Activated CD4-positive, CD25-positive, alpha-beta regulatory T cell treated with anti-CD3 and anti-CD28 coated beads, Interleukin-2, amount 50 U/mL, for 16 hours (primary cell): ENCODE measurements around the gene KLHDC7A.

ENCODE experiments used
- DNase-seq: peaks from one replicate; pipeline ENCODE4 v3.0.0-alpha.2; 2020; ENCODE audit warnings: low read depth, low spot score

Gene KLHDC7A

GRCh38 chr1:18473195-18473815 lies 7.4 kb upstream of the KLHDC7A start:
- DNase-seq = no peak

DNA sequence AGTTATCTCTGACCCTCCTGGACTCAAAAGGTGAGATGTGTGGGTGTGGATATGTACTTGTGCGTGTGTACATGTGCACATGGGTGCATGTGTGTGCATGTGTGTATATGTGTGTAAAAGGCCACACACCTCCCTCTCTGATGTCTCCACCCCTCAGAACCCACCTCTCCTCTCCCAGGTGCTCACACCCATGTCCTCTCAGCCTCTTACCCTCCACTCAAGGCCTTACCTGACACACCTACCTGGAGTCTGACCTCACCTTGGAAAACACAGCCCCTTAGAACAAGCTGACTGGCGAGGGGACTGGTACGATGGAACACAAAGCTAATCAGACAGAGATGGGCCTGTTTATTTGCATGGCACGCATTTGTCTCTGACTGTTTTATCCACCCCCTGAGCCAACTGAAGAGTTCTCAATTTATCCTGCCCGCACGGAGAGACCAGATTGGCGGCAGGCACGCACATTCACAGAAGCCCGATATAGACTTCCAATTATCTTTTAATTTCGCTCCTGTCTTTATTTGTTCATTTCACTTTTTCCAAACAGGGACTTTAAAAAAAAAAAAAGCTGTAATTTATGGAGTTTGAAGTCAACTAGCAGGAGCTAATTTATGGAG lies 6.1 kb upstream of the KLHDC7A start:
- DNase-seq = no peak

GRCh38 chr1:18475234-18475905 lies 5.4 kb upstream of the KLHDC7A start:
- no peak for DNase-seq

GRCh38 chr1:18479454-18479853 lies 1.3 kb upstream of the KLHDC7A start:
- no peak for DNase-seq

DNA sequence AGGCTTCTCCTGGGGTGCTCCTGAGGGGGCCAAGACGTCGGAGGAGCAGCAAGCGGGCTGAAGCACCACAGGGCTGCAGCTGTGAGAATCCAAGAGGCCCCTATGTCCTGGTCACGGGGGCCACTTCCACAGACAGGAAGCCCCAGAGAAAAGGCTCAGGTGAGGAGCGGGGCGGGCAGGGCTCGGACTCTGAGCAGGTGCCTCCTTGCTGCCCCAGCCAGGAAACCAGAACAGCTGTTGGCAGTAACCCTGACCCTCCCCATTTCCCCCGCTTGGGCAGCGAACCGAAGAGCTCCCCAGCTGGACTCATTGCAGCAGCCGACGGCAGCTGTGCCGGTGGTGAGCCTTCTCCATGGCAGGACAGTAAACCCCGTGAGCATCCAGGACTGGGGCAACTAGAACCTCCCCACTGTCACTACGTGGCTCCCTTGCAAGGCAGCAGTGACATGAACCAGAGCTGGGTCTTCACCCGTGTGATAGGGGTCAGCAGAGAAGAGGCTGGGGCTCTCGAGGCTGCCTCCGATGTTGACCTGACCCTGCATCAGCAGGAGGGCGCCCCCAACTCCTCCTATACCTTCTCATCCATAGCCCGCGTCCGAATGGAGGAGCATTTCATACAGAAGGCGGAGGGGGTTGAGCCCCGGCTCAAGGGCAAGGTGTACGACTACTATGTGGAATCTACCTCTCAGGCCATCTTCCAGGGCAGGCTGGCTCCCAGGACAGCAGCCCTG lies 625 bp downstream of the KLHDC7A start:
- DNase-seq = no peak

- DNase-seq = no peak
Measured at GRCh38 chr1:18481921-18482701, 1.4 kb downstream of the KLHDC7A start.

DNA sequence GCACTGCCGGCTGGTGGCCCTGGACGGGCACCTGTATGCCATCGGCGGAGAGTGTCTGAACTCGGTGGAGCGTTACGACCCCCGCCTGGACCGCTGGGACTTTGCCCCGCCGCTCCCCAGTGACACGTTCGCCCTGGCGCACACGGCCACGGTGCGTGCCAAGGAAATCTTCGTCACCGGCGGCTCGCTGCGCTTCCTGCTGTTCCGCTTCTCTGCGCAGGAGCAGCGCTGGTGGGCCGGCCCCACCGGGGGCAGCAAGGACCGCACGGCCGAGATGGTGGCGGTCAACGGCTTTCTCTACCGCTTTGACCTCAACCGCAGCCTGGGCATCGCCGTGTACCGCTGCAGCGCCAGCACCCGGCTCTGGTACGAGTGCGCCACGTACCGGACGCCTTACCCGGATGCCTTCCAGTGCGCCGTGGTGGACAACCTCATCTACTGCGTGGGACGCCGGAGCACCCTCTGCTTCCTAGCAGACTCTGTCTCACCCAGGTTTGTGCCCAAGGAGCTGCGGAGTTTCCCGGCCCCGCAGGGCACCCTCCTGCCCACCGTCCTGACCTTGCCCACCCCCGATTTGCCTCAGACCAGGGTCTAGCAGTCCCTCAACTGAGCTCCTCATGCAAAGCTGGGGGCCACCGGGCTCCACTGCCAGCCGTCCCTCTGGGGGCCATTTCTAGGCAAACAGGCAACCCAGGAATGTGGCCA lies 2.1 kb downstream of the KLHDC7A start:
- no peak for DNase-seq

DNA sequence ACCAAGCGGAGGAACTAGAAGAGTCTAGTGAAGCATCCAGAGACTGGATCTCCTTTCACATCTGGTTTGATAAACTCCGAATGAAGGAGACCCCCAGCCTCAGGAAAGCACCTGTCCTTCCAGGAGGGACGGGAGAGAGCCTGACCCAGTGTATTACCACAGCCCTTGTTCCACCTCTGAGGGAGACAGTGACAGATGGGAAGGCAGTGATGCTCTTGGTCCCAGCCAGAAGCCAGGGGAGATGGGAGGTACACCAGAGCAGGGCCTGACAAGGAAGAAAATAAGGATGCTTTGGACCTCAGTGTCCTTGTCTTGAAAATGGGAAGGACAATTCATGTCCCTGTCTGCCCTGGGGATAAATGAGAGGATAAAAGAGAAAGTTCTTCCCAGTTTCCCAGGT lies 3.5 kb downstream of the KLHDC7A start:
- DNase-seq = no peak

- no peak for DNase-seq
Measured at GRCh38 chr1:18484721-18485120, 4.0 kb downstream of the KLHDC7A start.

DNA sequence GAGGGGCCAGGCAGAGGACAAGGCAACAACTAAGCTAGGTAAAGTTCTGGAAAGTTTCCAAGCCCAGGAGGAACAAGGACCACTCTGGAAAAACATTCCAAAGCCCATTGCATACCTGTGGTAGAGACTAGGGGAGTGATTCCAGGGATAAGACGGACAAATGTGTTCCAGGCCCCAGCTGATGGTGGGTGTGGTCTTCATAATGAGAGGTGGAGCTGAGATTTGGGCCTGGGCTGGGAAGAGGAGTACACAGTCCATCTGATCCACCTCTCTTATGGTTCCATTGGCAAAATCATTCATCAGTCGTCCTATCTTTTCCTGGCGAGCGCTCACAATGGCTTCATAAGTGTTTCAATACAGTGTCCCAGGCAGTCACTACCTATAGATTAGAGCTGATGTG lies 4.5 kb downstream of the KLHDC7A start:
- no peak for DNase-seq

DNA sequence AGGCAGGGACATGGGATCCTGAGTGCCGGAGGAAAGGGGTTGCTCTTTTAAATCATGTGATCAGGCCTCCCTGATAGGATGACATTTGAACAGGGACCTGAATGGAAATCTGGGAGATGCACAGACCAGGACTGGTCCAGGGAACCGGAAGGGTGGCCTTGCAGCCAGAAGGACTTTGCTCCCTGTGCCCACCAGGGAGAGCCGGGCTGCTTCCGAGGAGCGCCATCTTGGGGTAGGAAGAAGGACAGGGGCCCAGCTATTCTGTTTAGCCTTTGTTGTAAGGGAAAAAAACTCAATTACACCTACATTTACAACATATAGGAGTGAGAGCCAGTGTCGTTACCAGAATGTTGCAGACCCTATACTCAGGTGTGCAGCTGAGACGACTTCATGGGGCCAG lies 5.5 kb downstream of the KLHDC7A start:
- no peak for DNase-seq

GRCh38 chr1:18489417-18490143 lies 8.8 kb downstream of the KLHDC7A start:
- no peak for DNase-seq

DNA sequence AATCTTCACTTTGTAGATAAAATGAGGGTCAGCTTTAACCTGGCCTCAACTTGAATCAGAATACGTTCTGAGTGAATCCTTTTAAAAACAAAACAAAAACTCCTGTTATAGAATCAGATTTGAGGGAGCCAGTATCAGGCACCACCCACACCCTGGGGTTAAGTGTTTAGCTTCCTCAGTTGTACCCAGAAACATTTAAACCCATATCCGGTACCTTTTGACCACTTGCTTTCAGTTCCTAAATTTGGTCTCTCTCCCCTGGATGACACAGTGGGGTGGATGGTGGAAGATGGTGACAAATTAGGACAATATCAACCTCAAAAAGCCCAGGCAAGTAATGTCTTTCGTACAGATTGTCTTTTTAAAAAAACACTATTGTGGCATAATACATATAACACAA lies 10.4 kb downstream of the KLHDC7A start:
- DNase-seq = no peak

DNA sequence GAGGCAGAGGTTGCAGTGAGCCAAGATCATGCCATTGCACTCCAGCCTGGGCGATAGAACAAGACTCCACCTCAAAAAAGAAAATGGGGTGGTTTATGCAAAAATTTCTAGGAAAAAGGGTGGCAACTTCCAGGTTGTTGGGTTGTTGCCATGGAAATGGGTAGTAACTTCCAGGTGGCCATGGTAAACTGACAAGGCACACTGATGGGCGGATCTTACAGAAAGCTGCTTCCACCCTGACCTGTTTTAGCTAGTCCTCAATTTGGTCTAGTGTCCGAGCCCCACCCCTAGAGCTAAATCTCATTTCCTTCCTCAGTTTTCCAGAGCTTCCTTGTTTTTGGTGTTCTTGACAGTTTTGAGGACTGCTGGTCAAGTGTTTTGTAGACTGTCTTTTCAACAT lies 13.6 kb downstream of the KLHDC7A start:
- DNase-seq = no peak

GRCh38 chr1:18495635-18496034 lies 14.9 kb downstream of the KLHDC7A start:
- no peak for DNase-seq

- DNase-seq = no peak
Measured at GRCh38 chr1:18496056-18496455, 15.3 kb downstream of the KLHDC7A start.

DNA sequence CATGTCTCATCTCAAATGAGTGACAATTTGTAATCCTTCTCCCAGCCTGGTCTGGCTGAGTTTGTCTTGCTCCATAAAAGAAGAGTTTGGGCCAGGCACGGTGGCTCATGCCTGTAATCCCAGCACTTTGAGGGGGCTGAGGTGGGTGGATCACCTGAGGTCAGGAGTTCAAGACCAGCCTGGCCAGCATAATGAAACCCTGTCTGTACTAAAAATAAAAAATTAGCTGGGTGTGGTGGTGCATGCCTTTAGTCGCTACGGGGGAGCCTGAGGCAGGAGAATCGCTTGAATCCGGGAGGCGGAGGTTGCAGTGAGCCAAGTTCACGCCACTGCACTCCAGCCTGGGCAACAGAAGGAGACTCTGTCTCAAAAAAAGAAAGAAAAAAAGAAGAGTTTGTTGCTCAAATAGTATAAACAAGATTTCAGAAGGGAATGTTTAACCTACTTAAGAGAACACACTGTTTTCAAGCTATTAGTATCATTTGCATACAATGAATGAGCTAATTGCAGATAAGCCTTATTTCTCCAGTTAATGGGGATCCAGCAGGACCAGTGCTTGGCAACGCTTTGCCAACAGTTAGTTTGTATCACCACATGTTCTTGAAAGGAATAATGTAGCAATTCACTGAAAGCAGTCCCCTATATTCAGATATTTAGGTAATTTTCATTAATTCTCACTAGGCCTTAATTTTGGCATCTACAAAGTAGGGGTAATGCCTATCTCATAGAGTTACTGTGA lies 15.9 kb downstream of the KLHDC7A start:
- no peak for DNase-seq

DNA sequence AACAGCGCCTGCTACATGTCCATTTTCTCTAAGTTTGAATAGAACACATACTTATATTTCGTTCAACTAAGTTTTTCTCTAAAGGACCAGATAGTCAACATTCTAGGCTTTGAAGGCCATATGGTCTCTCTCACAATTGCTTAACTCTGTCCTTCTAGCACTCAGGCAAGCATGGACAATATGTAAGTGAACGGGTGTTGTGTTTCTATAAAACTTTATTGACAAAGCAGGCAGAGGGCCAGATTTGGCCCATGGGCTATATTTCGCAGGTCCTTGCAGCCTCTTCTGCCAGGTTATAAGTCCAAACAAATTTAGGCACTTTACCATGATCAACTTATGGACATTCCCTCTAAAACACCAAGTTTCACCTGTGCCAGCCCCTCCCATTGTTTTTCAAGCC lies 21.1 kb downstream of the KLHDC7A start:
- no peak for DNase-seq

DNA sequence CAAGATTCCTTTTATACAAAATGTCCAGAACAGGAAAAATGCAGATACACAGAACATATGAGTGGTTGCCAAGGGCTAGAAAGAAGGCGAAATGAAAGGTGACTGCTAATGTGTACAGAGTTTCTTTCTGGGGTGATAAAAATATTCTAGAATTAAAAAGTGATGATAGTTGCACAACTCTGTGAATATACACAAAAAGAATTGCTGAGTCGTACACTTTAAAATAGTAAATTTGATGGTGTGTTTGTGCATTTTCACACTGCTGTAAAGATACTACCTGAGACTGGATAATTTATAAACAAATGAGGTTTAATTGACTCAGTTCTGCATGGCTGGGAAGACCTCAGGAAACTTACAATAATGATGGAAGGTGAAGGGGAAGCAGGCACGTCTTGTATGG lies 23.9 kb downstream of the KLHDC7A start:
- DNase-seq = no peak

DNA sequence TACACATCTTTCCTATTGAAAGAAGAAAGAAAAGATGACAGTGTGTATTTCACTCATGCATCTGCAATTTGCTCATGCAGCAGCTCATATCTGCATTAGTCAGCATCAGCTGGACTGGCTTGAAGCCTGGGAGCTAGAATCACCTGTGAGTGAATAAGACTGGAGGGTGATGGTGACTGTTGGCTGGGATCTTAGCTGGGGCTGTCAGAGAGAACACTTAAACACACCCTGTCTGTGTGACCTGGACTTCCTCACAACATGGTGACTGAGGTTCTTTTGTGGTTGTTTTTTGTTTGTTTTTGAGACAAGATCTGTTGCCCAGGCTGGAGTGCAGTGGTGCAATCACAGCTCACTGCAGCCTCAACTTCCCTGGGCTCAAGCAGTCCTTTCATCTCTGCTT lies 24.9 kb downstream of the KLHDC7A start:
- DNase-seq = no peak
